Brain pericyte (primary cell): Measurements from ENCODE around the gene GPR27.

Experiments
- DNase-seq: peaks from one replicate; pipeline ENCODE4 v3.0.0-alpha.2; 2012; ENCODE audit warnings: low read depth, low spot score

The GPR27 gene, protein sequence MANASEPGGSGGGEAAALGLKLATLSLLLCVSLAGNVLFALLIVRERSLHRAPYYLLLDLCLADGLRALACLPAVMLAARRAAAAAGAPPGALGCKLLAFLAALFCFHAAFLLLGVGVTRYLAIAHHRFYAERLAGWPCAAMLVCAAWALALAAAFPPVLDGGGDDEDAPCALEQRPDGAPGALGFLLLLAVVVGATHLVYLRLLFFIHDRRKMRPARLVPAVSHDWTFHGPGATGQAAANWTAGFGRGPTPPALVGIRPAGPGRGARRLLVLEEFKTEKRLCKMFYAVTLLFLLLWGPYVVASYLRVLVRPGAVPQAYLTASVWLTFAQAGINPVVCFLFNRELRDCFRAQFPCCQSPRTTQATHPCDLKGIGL

DNA sequence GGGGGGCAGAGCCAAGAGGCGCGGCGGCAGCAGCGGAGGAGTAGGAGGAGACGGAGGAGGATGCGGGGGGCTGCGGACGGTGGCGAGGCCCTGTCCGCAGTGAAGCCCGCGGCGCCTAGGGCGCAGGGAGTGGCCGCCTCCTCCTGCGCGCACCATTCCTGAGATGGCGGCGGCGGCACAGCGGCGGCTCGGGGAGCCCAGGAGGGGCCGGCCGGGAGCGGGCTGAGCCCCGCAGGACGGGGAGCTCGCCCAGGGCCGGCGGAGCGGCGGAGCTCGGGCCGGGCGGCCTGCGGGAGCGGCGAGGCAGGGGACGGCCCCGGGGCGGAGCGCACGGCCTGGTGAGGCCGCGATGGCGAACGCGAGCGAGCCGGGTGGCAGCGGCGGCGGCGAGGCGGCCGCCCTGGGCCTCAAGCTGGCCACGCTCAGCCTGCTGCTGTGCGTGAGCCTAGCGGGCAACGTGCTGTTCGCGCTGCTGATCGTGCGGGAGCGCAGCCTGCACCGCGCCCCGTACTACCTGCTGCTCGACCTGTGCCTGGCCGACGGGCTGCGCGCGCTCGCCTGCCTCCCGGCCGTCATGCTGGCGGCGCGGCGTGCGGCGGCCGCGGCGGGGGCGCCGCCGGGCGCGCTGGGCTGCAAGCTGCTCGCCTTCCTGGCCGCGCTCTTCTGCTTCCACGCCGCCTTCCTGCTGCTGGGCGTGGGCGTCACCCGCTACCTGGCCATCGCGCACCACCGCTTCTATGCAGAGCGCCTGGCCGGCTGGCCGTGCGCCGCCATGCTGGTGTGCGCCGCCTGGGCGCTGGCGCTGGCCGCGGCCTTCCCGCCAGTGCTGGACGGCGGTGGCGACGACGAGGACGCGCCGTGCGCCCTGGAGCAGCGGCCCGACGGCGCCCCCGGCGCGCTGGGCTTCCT lies at the start of gene GPR27:
GPR27 (plus strand) TSS at position 155 of the 909 bp plus-strand sequence; CDS start at position 350, 195 bp downstream.
- no peak for DNase-seq

DNA sequence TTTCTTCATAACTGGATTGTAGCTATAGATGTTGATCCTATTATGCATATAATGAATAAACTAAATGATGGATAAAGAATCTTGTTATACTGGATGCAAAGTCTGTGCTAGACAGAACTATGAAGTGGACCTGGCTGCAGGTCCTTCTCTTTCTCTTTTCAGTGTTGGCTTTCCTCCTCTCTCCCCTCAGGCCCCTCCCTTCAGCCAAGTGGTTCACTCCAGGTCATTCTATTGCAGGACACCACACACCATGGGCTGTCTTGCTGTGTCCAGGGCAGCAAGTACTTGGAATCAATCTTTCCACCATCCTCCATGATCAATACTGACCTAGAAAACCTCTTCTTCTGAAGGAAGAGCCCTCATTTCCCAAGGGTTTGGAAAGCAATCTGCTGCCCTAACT lies 48.7 kb upstream of the GPR27 start:
- no peak for DNase-seq

DNA sequence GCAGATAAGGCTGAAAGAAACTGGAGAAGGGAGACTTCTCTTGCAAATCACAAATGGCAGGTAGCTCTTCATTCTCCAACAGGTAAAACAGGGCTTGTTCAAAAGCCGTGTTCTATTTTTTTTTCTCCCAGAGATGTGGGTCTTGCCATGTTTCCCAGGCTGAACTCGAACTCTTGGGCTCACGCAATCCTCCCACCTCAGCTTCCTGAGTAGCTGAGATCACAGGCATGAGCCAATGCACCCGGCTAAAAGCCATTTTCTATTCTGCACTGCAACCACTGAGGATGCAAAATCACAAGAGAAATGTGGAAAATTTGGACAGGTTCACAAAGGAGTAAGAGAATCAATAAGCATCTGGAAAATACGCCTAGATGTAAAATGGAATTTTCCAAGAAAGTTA lies 48.0 kb upstream of the GPR27 start:
- DNase-seq, result no peak

DNA sequence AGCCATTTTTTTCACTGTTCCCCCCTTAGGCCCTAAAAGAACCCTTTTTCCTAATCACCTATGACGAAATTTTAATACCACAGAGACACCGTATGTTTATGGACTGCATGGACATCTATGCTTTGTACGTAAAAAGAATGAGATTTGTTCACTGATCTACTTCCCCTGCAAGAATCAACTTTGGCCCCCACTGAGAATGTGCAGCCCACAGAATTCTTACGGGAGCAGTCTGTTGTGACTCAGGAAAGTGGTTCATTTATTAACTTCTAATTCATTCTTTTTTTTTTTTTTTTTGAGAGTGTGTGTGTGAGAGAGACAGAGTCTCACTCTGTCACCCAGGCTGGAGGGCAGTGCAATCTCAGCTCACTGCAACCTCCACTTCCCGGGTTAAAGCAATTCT lies 46.1 kb upstream of the GPR27 start:
- no peak for DNase-seq

DNA sequence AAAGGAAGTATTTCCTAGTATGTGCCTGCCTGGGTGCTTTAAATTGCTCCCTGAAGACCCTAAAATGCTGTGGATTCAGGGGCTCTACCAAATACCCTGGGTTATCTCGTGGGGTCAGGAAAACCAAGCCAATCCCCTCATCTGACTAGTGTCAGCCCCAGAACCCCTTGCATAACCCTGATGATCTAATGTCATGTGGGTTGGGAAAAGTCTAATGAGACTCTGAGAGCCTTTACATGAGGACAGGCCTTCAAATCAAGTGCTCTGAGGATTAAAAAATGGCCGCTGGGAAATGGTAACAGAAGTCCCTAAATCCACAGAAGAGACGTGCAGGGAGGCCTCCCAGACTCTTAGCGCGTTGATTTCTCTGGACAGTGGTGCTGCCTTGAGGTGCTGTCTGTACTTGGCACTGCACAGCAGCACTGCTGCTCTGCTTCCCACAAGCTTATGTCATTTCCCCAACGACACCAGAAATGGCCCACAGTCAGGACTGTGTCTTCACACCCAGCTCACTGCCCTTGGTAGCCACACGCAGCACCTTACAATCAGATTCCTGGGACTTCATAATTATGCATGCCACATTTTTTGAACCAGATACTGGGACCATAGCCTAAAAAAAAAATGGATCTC lies 45.1 kb upstream of the GPR27 start:
- no peak for DNase-seq

DNA sequence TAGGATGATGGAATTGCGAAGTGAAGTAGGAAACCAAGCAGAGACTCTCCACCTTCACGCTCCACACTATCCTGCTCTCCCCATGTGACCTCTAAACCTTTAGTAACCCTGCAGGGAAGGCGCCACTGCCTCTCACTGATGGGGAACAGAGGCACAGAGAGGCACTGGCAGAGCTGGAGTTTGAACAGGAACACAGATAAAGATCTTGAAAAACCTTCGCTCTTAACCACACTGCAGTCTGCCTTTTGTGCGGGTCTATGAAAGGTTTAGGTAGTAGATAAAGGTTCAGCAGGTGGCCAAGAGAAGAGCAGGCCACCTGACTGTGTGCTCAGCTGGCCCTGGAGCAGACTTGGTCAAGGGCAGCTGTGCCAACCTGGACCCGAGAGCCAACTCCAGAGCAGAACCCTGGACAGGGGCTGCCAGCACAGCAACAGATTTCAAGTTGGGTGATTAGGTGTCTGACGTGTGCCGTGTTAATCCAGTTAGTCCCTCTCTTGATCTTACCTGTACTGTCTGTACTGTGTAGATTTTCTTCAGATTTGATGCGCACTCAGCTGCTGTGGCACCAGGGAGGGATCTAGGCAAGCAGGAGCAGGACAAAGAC lies 43.6 kb upstream of the GPR27 start:
- DNase-seq, result no peak

DNA sequence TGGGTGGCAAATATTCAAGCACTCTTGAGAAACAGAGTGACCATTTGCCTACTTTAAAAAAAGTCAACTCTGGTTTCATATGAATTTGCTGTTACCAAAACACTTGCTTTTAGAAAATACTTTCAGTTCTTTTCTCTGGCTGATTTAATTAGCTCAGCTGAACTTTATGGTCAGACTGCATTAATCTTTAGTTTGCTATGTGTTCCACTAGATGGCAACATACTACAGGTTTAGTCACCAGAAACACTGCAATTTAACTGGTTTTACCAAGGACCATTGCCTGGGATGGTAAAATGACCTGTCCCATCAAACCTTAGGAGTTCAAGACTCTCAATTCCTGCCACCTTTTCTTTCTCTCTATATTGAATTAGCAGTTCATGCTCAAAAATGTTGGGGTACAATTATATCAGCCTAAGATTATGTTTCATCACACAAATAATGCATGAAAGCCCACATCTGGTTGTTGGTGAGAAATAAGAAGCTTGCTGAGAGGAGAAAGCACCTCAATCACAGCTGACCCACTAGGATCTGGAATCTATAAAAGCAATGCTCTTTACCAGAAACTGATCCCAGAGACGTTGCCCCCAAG lies 42.7 kb upstream of the GPR27 start:
- DNase-seq, result no peak

DNA sequence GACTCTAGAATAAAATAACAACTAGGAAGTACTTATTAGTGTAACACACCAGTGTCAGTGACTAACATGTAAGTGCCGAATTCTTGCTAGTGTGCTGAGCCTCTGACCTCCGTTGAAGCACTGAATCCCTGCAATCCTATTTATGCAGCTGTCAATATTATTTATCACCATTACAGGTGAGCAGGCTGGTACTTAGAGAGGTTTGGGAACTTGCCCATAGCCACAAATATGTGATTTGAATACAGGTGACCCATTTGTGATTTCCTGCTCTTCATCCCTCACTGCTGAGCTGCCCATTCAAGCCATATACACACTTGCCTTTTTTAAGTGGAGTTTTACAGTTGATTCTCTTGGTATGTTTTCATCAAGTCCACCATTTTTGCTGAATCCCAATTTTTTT lies 40.6 kb upstream of the GPR27 start:
- DNase-seq, result no peak

DNA sequence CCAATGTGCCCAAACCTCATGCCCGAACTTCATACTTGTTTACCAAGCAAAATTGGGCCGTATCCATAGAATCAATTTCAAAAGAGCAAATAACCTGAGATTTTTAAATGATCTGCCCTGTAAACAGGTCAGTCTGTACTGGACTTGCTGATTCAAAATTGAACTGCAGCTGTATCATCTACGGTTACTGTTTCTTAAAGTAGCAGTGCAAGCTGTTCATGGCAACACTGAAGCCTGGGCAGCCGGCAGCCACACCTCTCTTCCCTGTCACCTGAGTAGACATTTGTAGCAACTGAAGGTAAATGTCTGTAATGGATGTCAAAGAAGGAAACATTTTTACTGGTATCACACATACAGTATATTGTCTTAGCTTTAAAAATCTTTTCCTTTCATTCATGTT lies 39.1 kb upstream of the GPR27 start:
- DNase-seq, result no peak

DNA sequence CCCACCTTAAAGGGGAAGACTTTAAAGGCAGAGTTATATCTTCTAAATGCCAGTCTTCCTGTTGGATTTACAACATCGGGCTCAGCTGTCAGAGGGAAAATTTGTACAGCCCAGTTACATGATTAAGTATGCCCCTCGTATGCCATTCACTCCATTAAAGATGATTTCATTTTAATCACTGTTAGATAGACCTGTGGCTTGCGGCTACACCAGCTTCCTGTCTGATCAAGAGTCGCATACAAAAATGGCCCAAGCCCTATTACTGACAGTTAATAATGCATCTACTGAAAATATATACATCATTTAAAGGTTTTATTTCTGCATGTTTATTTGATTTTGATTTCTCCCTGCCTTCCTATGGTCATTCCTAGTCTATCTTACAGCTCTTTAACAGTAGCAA lies 35.6 kb upstream of the GPR27 start:
- no peak for DNase-seq

DNA sequence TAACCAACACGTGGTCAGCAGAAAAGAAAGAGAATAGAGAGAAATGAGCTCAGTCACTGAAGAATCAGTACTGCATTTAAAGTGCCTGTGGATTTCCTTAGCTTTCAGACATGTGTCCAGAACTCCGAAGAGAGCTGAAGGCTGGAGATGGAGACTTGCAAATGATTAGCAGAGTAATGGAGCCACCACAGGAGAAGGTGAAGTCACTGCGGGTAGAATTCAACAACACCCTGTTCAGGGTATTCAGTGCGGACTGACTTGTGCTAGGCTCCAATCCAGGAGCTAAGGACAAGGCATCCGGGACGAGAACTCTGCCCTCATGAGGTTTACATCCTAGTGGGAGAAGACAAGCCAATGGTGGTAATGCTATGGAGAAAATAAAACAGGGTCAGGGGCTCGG lies 32.7 kb upstream of the GPR27 start:
- no peak for DNase-seq

DNA sequence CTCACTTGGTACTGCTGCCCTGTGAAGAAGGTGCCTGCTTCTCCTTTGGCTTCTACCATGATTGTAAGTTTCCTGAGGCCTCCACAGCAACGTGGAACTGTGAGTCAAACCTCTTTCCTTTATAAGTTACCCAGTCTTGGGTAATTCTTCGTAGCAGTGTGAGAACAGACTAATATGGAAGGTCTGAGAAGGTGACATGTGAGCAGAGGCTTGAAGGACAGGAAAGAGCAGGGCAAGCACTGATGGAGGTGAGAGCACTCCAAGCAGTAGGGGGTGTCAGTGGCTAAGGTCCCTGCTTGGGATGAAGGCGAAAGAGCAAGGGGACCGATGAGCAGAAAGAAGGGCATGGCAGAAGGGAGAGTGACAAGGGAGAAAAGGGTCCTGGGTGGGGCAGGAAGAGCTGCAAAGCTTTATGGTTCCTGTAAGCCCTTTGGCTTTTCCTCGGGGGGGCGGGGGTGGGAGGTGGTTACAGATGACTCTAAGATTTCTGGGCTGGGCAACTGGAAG lies 32.0 kb upstream of the GPR27 start:
- DNase-seq, result no peak

DNA sequence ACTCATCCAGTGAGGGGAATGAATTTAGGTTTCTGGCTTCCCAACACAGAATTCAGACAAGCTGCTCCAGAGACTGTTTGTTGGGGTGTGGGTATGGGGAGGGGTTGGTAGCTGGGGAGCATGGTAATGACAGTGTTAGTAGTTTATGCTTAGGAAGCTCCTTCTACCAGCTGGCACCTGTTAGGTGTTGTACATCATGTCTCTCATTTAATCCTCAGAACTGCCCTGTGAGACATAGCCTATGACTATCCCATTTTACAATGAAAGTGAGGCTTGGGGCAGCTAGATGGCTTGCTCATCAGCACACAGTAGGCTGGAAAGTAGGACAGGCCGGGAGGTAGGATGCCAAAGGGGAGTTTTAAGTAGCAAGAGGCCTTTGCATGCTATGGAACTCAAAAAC lies 31.0 kb upstream of the GPR27 start:
- DNase-seq, result no peak

DNA sequence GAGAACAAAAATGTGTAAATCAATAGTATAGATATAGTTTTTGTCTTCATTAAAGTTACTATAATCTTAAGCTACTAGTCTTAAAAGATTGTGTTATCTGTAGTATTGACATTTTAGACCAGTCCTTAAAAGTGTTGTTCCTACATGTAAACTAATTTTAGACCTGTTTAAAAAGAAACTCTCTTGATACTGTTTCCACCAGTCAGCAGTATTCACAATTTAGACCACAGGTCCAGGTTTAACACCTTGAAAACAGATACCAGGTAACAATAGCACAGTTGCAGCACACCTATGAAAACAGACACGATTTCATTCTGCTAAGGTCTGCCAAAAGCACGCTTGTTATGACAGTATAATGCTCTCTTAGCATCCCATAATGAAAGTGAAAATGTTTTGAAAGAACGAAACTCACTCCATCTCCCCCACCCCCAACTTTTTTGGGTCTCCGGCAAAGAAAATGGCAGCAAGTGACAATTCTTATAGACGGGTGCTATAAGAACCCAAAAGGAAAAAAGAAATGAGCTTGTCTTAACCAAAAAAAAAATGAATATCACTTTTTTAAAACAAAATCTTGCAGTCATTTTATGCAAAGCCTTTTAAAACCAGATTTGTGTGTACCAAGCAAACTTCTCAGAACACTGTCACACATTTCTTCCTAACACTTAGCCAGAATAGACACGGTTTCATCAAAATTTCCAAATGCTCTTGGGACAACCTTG lies 30.0 kb upstream of the GPR27 start:
- no peak for DNase-seq

DNA sequence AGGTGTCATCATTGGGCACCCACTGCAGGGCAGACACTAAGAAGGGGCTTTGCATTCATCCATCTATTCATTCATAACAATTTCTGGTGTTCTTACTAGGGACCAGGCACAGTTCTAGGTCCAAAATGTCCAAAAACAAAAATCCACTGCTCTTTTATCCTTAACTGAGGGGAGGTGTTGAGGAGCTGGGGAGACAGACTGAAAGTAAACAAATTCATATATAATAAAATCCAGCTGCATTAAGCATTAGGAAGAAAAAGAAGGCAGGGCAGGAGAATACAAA lies 29.5 kb upstream of the GPR27 start:
- no peak for DNase-seq

DNA sequence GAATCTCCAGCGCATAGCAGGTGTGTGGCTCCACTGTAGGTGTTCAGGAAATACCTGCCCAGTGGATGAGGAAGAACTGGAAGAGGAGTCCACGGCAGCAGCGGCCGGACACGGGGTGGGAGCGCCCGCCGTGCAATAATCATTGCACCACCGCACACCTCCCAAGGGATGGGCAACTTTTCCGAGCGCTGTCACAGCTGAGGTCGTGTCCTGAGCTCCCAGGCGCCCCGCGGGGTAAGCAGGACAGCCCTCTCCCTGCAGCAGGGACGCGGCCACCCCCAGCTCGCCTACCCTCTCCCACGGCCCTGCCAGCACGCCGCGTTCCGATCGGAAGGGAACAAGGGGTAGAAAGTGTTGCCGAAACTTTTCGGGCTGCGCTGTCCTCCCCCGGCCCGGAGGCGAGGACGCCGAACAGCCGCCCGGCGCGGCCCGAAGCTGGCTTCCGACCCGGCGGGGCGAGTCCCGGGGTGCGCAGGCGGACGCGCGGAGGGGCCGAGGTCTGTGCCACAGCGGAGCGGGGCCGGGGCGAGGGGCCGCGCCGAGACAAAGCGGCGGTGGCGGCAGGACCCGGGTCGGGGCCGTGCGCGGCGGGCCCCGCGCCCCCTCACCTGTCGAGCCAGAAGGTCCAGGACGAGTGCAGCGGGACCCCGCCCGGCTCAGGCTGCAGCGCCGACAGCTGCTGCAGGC lies 28.9 kb upstream of the GPR27 start:
- no peak for DNase-seq

DNA sequence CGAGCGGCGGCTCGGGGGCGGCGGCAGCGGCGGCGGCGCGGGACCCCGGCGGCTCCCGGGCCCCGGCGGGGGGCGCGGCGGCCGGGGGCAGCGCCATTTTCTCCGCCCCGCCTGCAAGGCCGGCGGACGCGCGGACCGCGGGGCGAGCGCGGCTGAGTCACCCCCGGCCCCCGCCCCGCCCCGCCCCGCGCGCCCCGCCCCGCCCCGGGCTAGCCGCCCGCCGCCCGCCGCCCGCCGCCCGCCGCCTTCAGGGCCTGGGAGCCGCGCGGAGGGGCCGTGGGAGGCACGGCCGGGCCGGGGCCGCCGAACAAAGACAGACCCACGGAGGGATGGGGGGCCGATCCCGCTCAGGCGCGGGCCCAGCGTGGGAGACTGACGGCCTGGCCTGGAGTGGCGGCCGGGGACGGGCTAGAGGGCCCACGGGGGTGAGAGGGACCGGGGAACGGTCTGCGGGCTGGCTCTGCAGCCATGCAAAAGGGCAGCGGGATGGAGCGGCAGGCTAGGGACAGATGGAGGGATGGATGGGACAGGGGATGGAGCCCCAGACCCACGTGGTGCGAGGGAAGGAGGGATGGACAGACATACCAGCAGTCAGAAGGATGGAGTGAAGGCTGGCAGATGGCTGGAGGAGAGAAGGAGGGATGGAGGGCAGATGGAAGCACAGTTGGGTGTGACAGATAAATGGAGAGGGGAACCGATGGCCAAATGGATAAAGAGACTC lies 28.2 kb upstream of the GPR27 start, which contains the start of gene EIF4E3:
EIF4E3 (minus strand) TSS at position 132 of the 721 bp plus-strand sequence; CDS start at position 97, 35 bp downstream.
- no peak for DNase-seq

DNA sequence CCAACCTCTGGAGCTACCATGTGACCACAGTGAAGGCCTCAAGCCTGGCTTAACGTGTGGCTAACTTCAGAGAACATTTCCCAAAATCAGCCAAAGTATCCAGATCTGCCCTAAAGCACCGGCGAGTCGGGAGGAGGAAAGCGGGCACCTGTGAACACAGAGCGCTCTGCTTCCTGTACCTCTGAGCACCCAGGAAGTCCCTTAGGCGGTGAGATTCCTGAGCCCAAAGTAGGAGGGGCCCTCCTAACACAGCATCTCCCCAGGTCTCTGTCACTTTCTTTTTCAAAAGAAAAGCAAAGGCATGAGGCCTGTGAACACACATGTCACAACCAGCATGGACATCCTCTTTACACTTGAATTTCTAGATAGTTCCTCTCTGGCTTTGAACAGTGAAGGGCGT lies 27.5 kb upstream of the GPR27 start:
- DNase-seq, result no peak

DNA sequence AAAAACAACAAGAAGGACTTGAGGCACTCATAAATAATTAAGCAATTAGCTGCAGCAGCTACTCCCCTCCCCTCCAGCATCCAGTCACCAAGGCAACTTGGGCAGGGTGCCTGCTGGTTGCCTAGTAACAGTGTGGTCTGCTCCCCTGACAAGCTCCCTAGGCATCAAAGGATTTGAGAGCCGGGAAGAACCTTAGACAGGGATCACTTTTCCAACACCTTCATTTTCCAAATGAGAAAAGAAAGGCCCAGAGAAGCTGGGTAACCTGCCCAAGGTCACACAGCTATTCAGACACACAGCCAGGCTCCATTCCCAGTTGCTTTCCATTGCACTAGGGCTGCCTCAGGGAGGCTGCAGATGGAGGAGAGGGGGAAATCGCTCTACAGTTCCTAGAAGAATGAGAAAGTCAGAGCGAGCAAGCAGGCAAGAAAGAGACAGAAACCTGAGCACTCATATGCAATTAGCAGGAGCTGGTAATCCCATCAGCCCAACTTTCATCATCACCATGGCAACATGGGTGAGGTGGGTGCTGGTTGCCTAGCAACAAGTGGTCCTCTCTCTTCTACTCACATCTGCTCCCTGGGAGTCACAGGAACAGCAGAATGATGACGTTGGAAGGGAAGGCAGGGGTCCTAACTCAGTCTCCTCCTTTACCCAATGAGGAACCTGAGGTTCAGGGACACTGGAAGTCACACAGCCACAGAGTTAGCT lies 24.9 kb upstream of the GPR27 start:
- DNase-seq, result no peak
